ENCODE data around the gene KCNK17. TPM values are rescaled to one million over a fixed set of nuclear protein-coding genes. Genes with fewer than 3 reads are reported as not detected.

The KCNK17 gene
- total and polyA plus RNA-seq, 2 donors (not counting 3 experiments of a cell fraction or from before 2014, with no cell fraction given): not detected

- no peaks in the 10 kb centered on the region for H3K9me1 ChIP-seq (replicated peaks; ENCODE audit: control insufficient read depth, extremely low read depth, insufficient read depth, low read length)
- H3K9ac ChIP-seq (replicated peaks; ENCODE audit: extremely low read depth, insufficient read depth, low read length): no peak overlapping the region
- no peak overlapping the region for H3K4me2 ChIP-seq (ENCODE audit: insufficient read depth, low read length)
- dilution Hi-C loops (cut with MboI; ENCODE audit: extremely low pct_ligation_motif_present, low sequenced_read_pairs) (no loop called here), intact Hi-C loops (cut with micrococcal nuclease) (no loop called here)
- ChIA-PET CTCF (interaction anchor here (1.2 kb wide), 1 partner anchor 9 kb away, joined by 3 read pairs; no protein-coding TSS in a partner anchor), POLR2A (no interaction called here)
- no peak for FAIRE-seq
- no peaks in the 10 kb centered on the region for H3K4me1 ChIP-seq (ENCODE audit: control insufficient read depth, extremely low read depth, insufficient read depth, low read length)
- no peaks in the 10 kb centered on the region for H3K79me2 ChIP-seq (ENCODE audit: control insufficient read depth, insufficient read depth, low read length)
- no TSS peak for BruUV-seq (replicated peaks)
- no peak overlapping the region for H3K27ac ChIP-seq (ENCODE audit: insufficient read depth, low read depth, low read length)
- no peak for DNase-seq (ENCODE audit: low read depth, low spot score)
- H3K27me3 ChIP-seq (ENCODE audit: control insufficient read depth in 2 of 2, insufficient read depth in 2 of 2, low read length in 2 of 2): peaks cover 0 to 2% of the 10 kb centered on the region in 2 experiments
- H4K20me1 ChIP-seq (replicated peaks; ENCODE audit: control insufficient read depth, extremely low read depth, insufficient read depth, low read length): no peaks in the 10 kb centered on the region
- H2AFZ ChIP-seq (ENCODE audit: low read depth, low read length): no peak overlapping the region
- H3K9me3 ChIP-seq (replicated peaks; ENCODE audit: control insufficient read depth, insufficient read depth, low read length): no peaks in the 10 kb centered on the region
- H3K4me3 ChIP-seq (replicated peaks in 1 of 3; ENCODE audit: insufficient read depth in 1 of 3, low read depth in 1 of 3, low read length in 3 of 3): no peak overlapping the region
- H3K36me3 ChIP-seq (ENCODE audit: control insufficient read depth in 2 of 2, extremely low read depth in 1 of 2, insufficient read depth in 2 of 2, low read length in 2 of 2): no peaks in the 10 kb centered on the region
- TF ChIP-seq POLR2A (IDR thresholded peaks at IDR 0.05; ENCODE audit: low read depth, low read length) (no peak), EZH2 (IDR thresholded peaks at IDR 0.05; ENCODE audit: borderline replicate concordance, low read depth, low read length, severe bottlenecking) (no peak), JUN (IDR thresholded peaks at IDR 0.05; ENCODE audit: borderline replicate concordance, insufficient read depth, insufficient read length, low read depth) (no peak), FOS (IDR thresholded peaks at IDR 0.05; ENCODE audit: borderline replicate concordance, insufficient read depth, low read length) (no peak), CTCF (IDR thresholded peaks at IDR 0.05; ENCODE audit: extremely low read depth in 1 of 2, insufficient read depth in 1 of 2, low read depth in 1 of 2, low read length in 2 of 2) (no peak), POLR2AphosphoS5 (IDR thresholded peaks at IDR 0.05; ENCODE audit: insufficient read depth, low read depth, low read length) (no peak), MAX (IDR thresholded peaks at IDR 0.05; ENCODE audit: insufficient read depth, insufficient read length) (no peak), MYC (IDR thresholded peaks at IDR 0.05; ENCODE audit: low read depth, low read length) (no peak), GATA2 (IDR thresholded peaks at IDR 0.05; ENCODE audit: insufficient read depth, insufficient read length, low read depth, low read length) (no peak)
These were observed 24.2 kb upstream of the KCNK17 start for GRCh38 chr6:39338397-39338796.
